Cardiac muscle cell (in vitro differentiated cells and primary cell): ENCODE data around the gene FHOD1. TPM values are rescaled to one million over a fixed set of nuclear protein-coding genes. Genes with fewer than 3 reads are reported as not detected.
A peak's percentile ranks its signal among the peaks of the same experiment; 100 is the strongest.

Experiments used
- DNase-seq, 2 donors: peaks; one replicate each; pipeline versions ENCODE4 v3.0.0 to v3.0.0-alpha.2; 2010 to 2017; ENCODE audit warnings: low read depth in 1 of 2, low spot score in 1 of 2
- H3K27ac ChIP-seq: fragments of 200-600 bp; sonication (generic); 2 replicates; pipeline ENCODE4 v1.5.1; 2016
- H3K27me3 ChIP-seq: fragments of 200-600 bp; sonication (generic); 2 replicates; pipeline ENCODE4 v1.6.0; 2016; ENCODE audit warnings: control low read depth
- H3K36me3 ChIP-seq: fragments of 200-600 bp; sonication (generic); 2 replicates; pipeline ENCODE4 v1.5.1; 2016; ENCODE audit warnings: control low read depth
- H3K4me1 ChIP-seq: fragments of 200-600 bp; sonication (generic); 2 replicates; pipeline ENCODE4 v1.8.1; 2017; ENCODE audit warnings: low read depth, mild to moderate bottlenecking, mixed run types
- H3K4me3 ChIP-seq: fragments of 200-600 bp; sonication (generic); 2 replicates; pipeline ENCODE4 v1.5.1; 2016; ENCODE audit warnings: mild to moderate bottlenecking
- H3K9me3 ChIP-seq: fragments of 200-600 bp; sonication (generic); 2 replicates; pipeline ENCODE4 v1.5.1; 2017; ENCODE audit warnings: low read depth, mild to moderate bottlenecking, control low read depth
- polyA plus RNA-seq: library from polyadenylated mRNA; unstranded; fragments of >200 nt; fragmentation: Nextera tagmentation; extraction: Ambion mirVana; gene quantifications from 2 replicates; pipeline ENCODE4 v1.2.1, GENCODE V29; 2016
- total RNA-seq: library from RNA; depleted of rRNA; stranded (reverse); fragments of >200 nt; gene quantifications from 2 replicates; pipeline ENCODE4 v1.2.3, GENCODE V29; 2016
- TF ChIP-seq, protein P1 (sequence below): IDR thresholded peaks from 2 replicates; pipeline ENCODE4 v1.5.1; 2012; ENCODE audit warnings: low read depth, mild to moderate bottlenecking, low read length

Gene FHOD1
- total and polyA plus RNA-seq, 2 experiments from 2014 or later, result 17.9 to 18.5 TPM

DNA sequence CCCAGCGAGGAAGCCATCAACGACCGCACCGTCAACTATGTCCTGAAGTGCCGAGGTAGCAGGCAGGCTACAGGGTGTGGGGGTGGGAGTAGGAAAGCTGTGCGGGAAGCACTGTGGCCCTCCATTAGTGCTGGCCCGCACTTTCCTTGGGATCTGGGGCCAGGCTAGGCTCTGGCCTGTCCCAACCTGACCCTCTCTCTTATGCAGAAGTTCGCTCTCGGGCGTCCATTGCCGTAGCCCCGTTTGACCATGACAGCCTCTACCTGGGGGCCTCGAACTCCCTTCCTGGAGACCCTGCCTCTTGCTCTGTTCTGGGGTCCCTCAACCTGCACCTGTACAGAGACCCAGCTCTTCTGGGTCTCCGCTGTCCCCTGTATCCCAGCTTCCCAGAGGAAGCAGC, 40.7 kb upstream of the FHOD1 start:
- Histone ChIP-seq H3K27me3 (no peaks in the 10 kb centered on the region), H3K27ac (no peak overlapping the region), H3K4me1 (no peaks in the 10 kb centered on the region), H3K9me3 (no peaks in the 10 kb centered on the region), H3K36me3 (no peaks in the 10 kb centered on the region), H3K4me3 (no peak overlapping the region)
- no peak for DNase-seq
- TF ChIP-seq, protein P1, sequence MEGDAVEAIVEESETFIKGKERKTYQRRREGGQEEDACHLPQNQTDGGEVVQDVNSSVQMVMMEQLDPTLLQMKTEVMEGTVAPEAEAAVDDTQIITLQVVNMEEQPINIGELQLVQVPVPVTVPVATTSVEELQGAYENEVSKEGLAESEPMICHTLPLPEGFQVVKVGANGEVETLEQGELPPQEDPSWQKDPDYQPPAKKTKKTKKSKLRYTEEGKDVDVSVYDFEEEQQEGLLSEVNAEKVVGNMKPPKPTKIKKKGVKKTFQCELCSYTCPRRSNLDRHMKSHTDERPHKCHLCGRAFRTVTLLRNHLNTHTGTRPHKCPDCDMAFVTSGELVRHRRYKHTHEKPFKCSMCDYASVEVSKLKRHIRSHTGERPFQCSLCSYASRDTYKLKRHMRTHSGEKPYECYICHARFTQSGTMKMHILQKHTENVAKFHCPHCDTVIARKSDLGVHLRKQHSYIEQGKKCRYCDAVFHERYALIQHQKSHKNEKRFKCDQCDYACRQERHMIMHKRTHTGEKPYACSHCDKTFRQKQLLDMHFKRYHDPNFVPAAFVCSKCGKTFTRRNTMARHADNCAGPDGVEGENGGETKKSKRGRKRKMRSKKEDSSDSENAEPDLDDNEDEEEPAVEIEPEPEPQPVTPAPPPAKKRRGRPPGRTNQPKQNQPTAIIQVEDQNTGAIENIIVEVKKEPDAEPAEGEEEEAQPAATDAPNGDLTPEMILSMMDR, result no peak

DNA sequence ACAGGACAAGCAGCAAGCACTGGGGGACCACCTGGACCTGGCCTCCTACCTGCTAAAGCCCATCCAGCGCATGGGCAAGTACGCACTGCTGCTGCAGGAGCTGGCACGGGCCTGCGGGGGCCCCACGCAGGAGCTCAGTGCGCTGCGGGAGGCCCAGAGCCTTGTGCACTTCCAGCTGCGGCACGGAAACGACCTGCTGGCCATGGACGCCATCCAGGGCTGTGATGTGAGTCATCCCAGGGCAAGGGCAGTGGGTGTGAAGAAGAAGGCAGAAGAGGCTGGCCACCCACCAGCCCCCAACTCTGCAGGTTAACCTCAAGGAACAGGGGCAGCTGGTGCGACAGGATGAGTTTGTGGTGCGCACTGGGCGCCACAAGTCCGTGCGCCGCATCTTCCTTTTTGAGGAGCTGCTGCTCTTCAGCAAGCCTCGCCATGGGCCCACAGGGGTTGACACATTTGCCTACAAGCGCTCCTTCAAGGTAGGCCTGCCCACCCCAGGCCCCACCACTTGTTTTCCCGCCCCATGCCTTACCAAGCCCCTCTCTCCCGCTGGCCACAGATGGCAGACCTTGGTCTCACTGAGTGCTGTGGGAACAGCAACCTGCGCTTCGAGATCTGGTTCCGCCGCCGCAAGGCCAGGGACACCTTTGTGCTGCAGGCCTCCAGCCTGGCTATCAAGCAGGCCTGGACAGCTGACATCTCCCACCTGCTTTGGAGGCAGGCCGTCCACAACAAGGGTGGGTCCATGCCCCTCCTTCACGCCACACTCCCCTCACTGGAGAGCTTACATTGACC, 39.4 kb upstream of the FHOD1 start:
- no peaks in the 10 kb centered on the region for H3K4me1 ChIP-seq
- H3K9me3 ChIP-seq, result no peaks in the 10 kb centered on the region
- H3K27ac ChIP-seq, result no peak overlapping the region
- DNase-seq, result no peak
- H3K27me3 ChIP-seq, result no peaks in the 10 kb centered on the region
- TF ChIP-seq, protein P1, result no peak
- no peaks in the 10 kb centered on the region for H3K36me3 ChIP-seq
- no peak overlapping the region for H3K4me3 ChIP-seq

DNA sequence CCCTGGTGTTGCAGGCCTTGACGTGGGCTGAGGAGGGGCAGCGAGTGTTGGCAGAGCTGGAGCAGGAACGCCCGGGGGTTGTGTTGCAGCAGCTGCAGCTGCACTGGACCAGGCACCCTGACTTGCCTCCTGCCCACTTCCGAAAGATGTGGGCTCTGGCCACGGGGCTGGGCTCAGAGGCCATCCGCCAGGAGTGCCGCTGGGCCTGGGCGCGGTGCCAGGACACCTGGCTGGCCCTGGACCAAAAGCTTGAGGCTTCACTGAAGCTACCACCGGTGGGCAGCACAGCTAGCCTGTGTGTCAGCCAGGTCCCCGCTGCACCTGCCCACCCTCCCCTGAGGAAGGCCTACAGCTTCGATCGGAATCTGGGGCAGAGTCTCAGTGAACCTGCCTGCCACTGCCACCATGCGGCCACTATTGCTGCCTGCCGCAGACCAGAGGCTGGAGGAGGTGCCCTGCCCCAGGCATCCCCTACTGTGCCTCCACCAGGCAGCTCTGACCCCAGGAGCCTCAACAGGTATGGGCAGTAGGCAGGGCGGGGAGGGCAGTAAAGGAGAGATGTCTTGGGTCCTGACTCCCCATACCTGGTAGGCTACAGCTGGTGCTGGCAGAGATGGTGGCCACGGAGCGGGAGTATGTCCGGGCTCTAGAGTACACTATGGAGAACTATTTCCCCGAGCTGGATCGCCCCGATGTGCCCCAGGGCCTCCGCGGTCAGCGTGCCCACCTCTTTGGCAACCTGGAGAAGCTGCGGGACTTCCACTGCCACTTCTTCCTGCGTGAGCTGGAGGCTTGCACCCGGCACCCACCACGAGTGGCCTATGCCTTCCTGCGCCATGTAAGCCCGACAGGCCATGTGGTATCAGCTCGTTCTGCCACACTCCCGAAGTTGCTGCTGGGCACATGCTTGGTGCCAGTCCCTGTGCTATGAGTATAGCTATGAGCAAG, 37.7 kb upstream of the FHOD1 start:
- H3K36me3 ChIP-seq, result no peaks in the 10 kb centered on the region
- TF ChIP-seq, protein P1, result peak; percentile 56
- H3K27me3 ChIP-seq, result no peaks in the 10 kb centered on the region
- H3K27ac ChIP-seq, result no peak overlapping the region
- H3K9me3 ChIP-seq, result no peaks in the 10 kb centered on the region
- peak; percentile 39 to 61 for DNase-seq
- H3K4me1 ChIP-seq, result no peaks in the 10 kb centered on the region
- no peak overlapping the region for H3K4me3 ChIP-seq

DNA sequence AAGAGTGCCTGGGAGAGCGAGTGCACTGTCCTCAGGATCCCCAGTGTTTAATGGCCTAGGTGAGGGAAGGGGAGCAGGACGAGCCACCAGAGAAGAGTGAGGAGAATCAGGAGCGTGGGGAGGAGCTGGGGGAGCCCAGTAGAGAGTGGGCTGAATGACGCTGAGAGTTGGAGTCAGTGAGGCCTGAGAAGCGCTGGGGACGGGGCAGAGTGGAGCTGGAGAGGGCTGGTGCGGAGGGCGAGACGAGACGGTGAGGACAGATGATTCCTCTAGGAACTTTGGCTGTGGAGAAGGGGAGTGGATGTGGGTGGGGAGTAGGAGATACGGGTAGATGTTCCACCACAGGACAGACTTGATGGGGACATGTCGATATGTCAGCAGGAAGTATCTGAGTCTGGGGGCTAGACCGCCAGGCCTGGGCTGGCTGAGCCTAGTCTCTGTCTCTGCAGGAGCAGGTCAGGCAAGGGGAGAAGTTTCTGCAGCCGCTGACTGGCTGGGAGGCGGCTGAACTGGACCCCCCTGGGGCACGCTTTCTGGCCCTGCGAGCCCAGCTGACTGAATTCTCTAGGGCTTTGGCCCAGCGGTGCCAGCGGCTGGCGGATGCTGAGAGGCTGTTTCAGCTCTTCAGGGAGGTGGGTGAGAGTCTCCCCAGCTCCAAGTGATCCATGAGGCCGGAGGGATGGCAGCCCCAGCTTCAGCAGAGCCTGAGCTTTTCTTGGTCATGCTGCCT, 36.7 kb upstream of the FHOD1 start:
- no peaks in the 10 kb centered on the region for H3K4me1 ChIP-seq
- H3K9me3 ChIP-seq, result no peaks in the 10 kb centered on the region
- TF ChIP-seq, protein P1, result no peak
- H3K36me3 ChIP-seq, result no peaks in the 10 kb centered on the region
- no peak overlapping the region for H3K27ac ChIP-seq
- no peak for DNase-seq
- H3K27me3 ChIP-seq, result peaks cover 4% of the 10 kb centered on the region
- H3K4me3 ChIP-seq, result no peak overlapping the region

DNA sequence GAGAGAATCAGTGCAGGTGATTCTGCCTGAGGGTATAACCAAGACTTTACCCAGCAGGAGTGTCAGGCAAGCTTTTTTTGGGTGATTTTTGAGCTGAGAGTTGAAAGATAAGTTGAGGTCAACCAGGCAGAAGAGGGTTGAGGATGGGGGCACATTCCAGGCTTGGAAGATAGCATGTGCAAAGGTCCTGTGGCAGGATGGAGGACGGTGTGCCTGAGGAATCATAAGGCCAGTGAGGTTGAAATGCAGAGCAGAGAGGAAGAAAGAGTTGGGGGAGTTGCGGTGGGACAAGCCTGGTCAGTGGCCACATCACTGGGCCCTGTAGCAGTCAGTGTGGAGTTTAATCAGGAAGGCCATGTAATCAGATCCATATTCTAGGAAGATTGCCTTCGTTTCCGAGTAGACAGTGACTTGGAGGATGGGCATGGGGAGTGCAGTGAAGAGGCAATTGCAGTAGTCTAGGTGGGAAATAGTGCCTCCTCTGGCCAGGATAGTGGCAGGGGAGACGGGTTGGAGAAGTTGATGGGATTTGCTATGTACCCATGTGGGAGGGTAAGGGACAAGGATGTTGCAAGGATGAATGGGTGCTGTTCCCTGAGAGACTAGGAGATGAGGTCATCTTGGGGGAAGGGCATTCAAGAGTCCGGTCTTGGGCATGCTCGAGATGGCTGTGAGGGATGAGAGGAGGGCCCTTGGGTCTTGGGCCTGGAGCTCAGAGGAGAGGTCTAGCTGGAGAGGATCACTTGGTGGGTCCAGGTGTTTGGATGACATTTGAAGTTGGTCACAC, 36.0 kb upstream of the FHOD1 start:
- Histone ChIP-seq H3K4me1 (no peaks in the 10 kb centered on the region), H3K27ac (no peak overlapping the region), H3K27me3 (peaks cover 12% of the 10 kb centered on the region), H3K4me3 (no peak overlapping the region), H3K9me3 (no peaks in the 10 kb centered on the region), H3K36me3 (no peaks in the 10 kb centered on the region)
- TF ChIP-seq, protein P1, result no peak
- peak in 1 of 2 donors; percentile 38 for DNase-seq
